Trophoblast cell (in vitro differentiated cells and primary cell): ENCODE measurements around the gene HS3ST3A1.

ENCODE experiments used
- DNase-seq, 2 donors: peaks; one replicate each; pipeline ENCODE4 v3.0.0-alpha.2; 2016
- H2AFZ ChIP-seq: 2 replicates; pipeline ENCODE4 v1.6.1; 2013; ENCODE audit warnings: low read length, moderate library complexity, mild to moderate bottlenecking; ENCODE audit not compliant: insufficient read depth, poor library complexity
- H2AK5ac ChIP-seq: 2 replicates; pipeline ENCODE4 v1.6.1; 2013; ENCODE audit warnings: mild to moderate bottlenecking, low read length
- H2BK120ac ChIP-seq: 2 replicates; pipeline ENCODE4 v1.6.1; 2013; ENCODE audit warnings: low read length, mild to moderate bottlenecking, moderate library complexity; ENCODE audit not compliant: insufficient read depth, poor library complexity
- H2BK12ac ChIP-seq: 2 replicates; pipeline ENCODE4 v1.6.1; 2013; ENCODE audit warnings: mild to moderate bottlenecking, low read length, moderate library complexity
- H2BK5ac ChIP-seq: 2 replicates; pipeline ENCODE4 v1.6.1; 2013; ENCODE audit warnings: low read length, low read depth, moderate library complexity, mild to moderate bottlenecking; ENCODE audit not compliant: poor library complexity
- H3K14ac ChIP-seq: 2 replicates; pipeline ENCODE4 v1.6.1; 2013; ENCODE audit warnings: mild to moderate bottlenecking, low read length
- H3K18ac ChIP-seq: 2 replicates; pipeline ENCODE4 v1.6.1; 2013; ENCODE audit warnings: mild to moderate bottlenecking, low read length
- H3K23ac ChIP-seq: 2 replicates; pipeline ENCODE4 v1.6.1; 2013; ENCODE audit warnings: low read length
- H3K27ac ChIP-seq: 2 replicates; pipeline ENCODE4 v1.5.1; 2013; ENCODE audit warnings: low read depth, mild to moderate bottlenecking, inconsistent platforms, low read length, moderate library complexity
- H3K27me3 ChIP-seq: 2 replicates; pipeline ENCODE4 v1.6.1; 2013; ENCODE audit warnings: inconsistent platforms, mild to moderate bottlenecking, low read length, moderate library complexity; ENCODE audit not compliant: insufficient read depth
- H3K36me3 ChIP-seq, 2 experiments: 1 replicate in 1 of 2; 2 replicates in 1 of 2; pipeline ENCODE4 v1.6.1; 2013; ENCODE audit warnings: low read length in 2 of 2, mild to moderate bottlenecking in 2 of 2, moderate library complexity in 1 of 2; ENCODE audit not compliant: insufficient read depth in 2 of 2, control insufficient read depth in 1 of 2
- H3K4ac ChIP-seq: 2 replicates; pipeline ENCODE4 v1.6.1; 2013; ENCODE audit warnings: low read depth, mild to moderate bottlenecking, low read length, moderate library complexity
- H3K4me1 ChIP-seq, 2 experiments: 1 replicate in 1 of 2; 2 replicates in 1 of 2; pipeline ENCODE4 v1.6.1; 2013; ENCODE audit warnings: low read length in 2 of 2, mild to moderate bottlenecking in 2 of 2, moderate library complexity in 1 of 2; ENCODE audit not compliant: insufficient read depth in 2 of 2, control insufficient read depth in 1 of 2
- H3K4me2 ChIP-seq: 2 replicates; pipeline ENCODE4 v1.6.1; 2013; ENCODE audit warnings: inconsistent platforms, mild to moderate bottlenecking, low read length, moderate library complexity
- H3K4me3 ChIP-seq: 2 replicates; pipeline ENCODE4 v1.5.1; 2013; ENCODE audit warnings: mild to moderate bottlenecking, low read depth, low read length, inconsistent platforms
- H3K79me1 ChIP-seq: one replicate; pipeline ENCODE4 v1.6.1; 2013; ENCODE audit warnings: low read length
- H3K79me2 ChIP-seq: 2 replicates; pipeline ENCODE4 v1.6.1; 2013; ENCODE audit warnings: low read length, mild to moderate bottlenecking; ENCODE audit not compliant: control insufficient read depth, insufficient read depth, poor library complexity
- H3K9ac ChIP-seq: 2 replicates; pipeline ENCODE4 v1.6.1; 2013; ENCODE audit warnings: mild to moderate bottlenecking, low read length
- H3K9me3 ChIP-seq: 2 replicates; pipeline ENCODE4 v1.6.1; 2013; ENCODE audit warnings: low read depth, mild to moderate bottlenecking, control low read depth, inconsistent platforms, low read length; ENCODE audit not compliant: insufficient read depth
- H4K12ac ChIP-seq: 2 replicates; pipeline ENCODE4 v1.6.1; 2013; ENCODE audit warnings: low read depth, mild to moderate bottlenecking, low read length, moderate library complexity
- H4K8ac ChIP-seq: 2 replicates; pipeline ENCODE4 v1.6.1; 2013; ENCODE audit warnings: low read depth, mild to moderate bottlenecking, low read length, moderate library complexity
- H4K91ac ChIP-seq: one replicate; pipeline ENCODE4 v1.6.1; 2013; ENCODE audit warnings: low read depth, mild to moderate bottlenecking, low read length, moderate library complexity
- WGBS: extraction: QIAGEN DNeasy Blood & Tissue Kit; methylation state at CpG from one replicate; pipeline ENCODE4 v1.1.7; 2013; ENCODE audit warnings: missing lambda C conversion rate; ENCODE audit not compliant: insufficient read length, insufficient coverage; ENCODE audit errors: extremely low coverage; 5-methylcytosine and 5-hydroxymethylcytosine counted together

The HS3ST3A1 gene

DNA sequence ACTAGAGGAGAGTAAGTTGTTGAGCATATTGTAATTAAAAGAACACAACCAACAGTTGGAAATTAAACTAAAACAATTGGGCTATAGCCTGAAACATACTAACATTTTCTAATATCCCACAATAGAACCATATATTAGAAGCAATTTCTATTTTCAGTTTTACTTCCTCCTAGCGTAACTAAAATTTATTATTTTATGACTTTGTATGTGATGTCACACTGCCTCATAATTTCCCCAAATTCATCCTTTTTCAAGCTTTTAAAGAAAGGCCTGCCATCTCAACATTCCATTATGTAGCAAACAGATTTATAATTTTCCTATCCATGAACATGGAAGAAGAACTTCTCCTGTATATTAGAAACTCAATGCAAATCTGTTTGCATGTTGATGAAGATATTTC, 110.2 kb downstream of the HS3ST3A1 start:
- Histone ChIP-seq H3K36me3 (no peaks in the 10 kb centered on the region), H2BK12ac (no peak overlapping the region), H3K79me2 (no peaks in the 10 kb centered on the region), H3K27ac (no peak overlapping the region), H2AK5ac (no peak overlapping the region), H2BK120ac (no peak overlapping the region), H3K23ac (no peak overlapping the region), H3K14ac (no peak overlapping the region), H2BK5ac (no peak overlapping the region), H3K4me3 (no peak overlapping the region), H3K9me3 (no peaks in the 10 kb centered on the region), H3K27me3 (no peaks in the 10 kb centered on the region), H3K9ac (no peak overlapping the region), H3K4me2 (no peak overlapping the region), H2AFZ (no peak overlapping the region), H4K12ac (no peak overlapping the region), H3K18ac (no peak overlapping the region), H4K91ac (no peak overlapping the region), H3K4me1 (no peaks in the 10 kb centered on the region), H4K8ac (no peak overlapping the region), H3K4ac (no peak overlapping the region), H3K79me1 (no peaks in the 10 kb centered on the region)
- no peak for DNase-seq
- no CpG with 5 or more reads among the region's 1 CpG for WGBS

GRCh38 chr17:13490906-13491482, 110.7 kb downstream of the HS3ST3A1 start:
- DNase-seq: no peak
- Histone ChIP-seq H3K79me2 (no peaks in the 10 kb centered on the region), H3K27me3 (no peaks in the 10 kb centered on the region), H3K4me3 (no peak overlapping the region), H3K36me3 (no peaks in the 10 kb centered on the region), H3K4ac (no peak overlapping the region), H4K8ac (no peak overlapping the region), H2AK5ac (no peak overlapping the region), H3K18ac (no peak overlapping the region), H3K9me3 (no peaks in the 10 kb centered on the region), H3K14ac (no peak overlapping the region), H4K12ac (no peak overlapping the region), H2BK120ac (no peak overlapping the region), H2BK5ac (no peak overlapping the region), H3K4me1 (no peaks in the 10 kb centered on the region), H3K4me2 (no peak overlapping the region), H2BK12ac (no peak overlapping the region), H2AFZ (no peak overlapping the region), H3K23ac (no peak overlapping the region), H3K9ac (no peak overlapping the region), H4K91ac (no peak overlapping the region), H3K27ac (no peak overlapping the region), H3K79me1 (no peaks in the 10 kb centered on the region)
- no CpG with 5 or more reads among the region's 5 CpGs for WGBS

GRCh38 chr17:13490427-13490826, 111.3 kb downstream of the HS3ST3A1 start:
- Histone ChIP-seq H3K14ac (no peak overlapping the region), H3K9ac (no peak overlapping the region), H3K23ac (no peak overlapping the region), H3K27ac (no peak overlapping the region), H2BK5ac (no peak overlapping the region), H3K4me3 (no peak overlapping the region), H2AK5ac (no peak overlapping the region), H3K79me2 (no peaks in the 10 kb centered on the region), H3K79me1 (no peaks in the 10 kb centered on the region), H4K8ac (no peak overlapping the region), H3K9me3 (no peaks in the 10 kb centered on the region), H3K4me2 (no peak overlapping the region), H4K12ac (no peak overlapping the region), H2AFZ (no peak overlapping the region), H3K4ac (no peak overlapping the region), H3K27me3 (no peaks in the 10 kb centered on the region), H3K4me1 (no peaks in the 10 kb centered on the region), H4K91ac (no peak overlapping the region), H3K36me3 (no peaks in the 10 kb centered on the region), H2BK120ac (no peak overlapping the region), H3K18ac (no peak overlapping the region), H2BK12ac (no peak overlapping the region)
- WGBS: no CpG with 5 or more reads among the region's 3 CpGs
- no peak for DNase-seq

DNA sequence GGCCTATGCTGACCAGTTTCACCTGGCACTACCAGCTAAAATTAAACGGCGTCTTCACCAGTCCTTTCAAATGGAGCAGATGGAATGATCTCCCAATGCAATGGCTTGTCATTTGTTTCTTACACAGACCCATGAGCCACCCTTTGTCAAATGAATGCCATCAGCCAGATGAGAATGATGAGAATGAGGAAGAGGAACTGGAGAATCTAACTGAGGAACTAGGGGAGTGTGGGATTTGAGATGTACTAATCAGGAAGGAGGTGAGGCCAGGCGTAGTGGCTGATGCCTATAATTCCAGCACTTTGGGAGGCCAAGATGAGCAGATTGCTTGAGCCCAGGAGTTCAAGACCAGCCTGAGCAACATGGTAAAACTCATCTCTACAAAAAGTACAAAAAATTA, 116.4 kb downstream of the HS3ST3A1 start:
- Histone ChIP-seq H2BK5ac (no peak overlapping the region), H3K4ac (no peak overlapping the region), H3K27ac (no peak overlapping the region), H3K4me2 (no peak overlapping the region), H3K9me3 (peaks cover 5% of the 10 kb centered on the region), H3K79me2 (no peaks in the 10 kb centered on the region), H3K79me1 (no peaks in the 10 kb centered on the region), H2AFZ (no peak overlapping the region), H3K9ac (no peak overlapping the region), H2AK5ac (no peak overlapping the region), H3K36me3 (no peaks in the 10 kb centered on the region), H4K8ac (no peak overlapping the region), H4K12ac (no peak overlapping the region), H3K18ac (no peak overlapping the region), H3K4me3 (no peak overlapping the region), H3K23ac (no peak overlapping the region), H3K27me3 (no peaks in the 10 kb centered on the region), H3K14ac (no peak overlapping the region), H3K4me1 (no peaks in the 10 kb centered on the region), H4K91ac (no peak overlapping the region), H2BK12ac (no peak overlapping the region), H2BK120ac (no peak overlapping the region)
- peak in 1 of 2 donors; percentile 58 for DNase-seq
- no CpG with 5 or more reads among the region's 3 CpGs for WGBS
